HepG2 (cell line): ENCODE data around the gene ONECUT2. TPM values are rescaled to one million over a fixed set of nuclear protein-coding genes. Genes with fewer than 3 reads are reported as not detected.

ENCODE experiments used
- ATAC-seq: fragments of 200-7000 bp; cut with Tn5 transposase; 3 replicates; pipeline ENCODE4 v1.9.1; 2020; ENCODE audit warnings: mild to moderate bottlenecking, moderate library complexity
- BruUV-seq: library from RNA; stranded (reverse); fragments of 400-500 nt; replicated peaks from 2 replicates; lab custom pipeline; 2021; lab: Mats Ljungman, UMichigan
- CTCF ChIA-PET: fragments of 300-600 bp; formaldehyde crosslinking; extraction: SDS; loops from one replicate; lab custom pipeline; 2021; ENCODE audit warnings: low total read pairs, inconsistent platforms, low intra/inter-chr PET ratio; lab: Yijun Ruan, JAX
- POLR2A ChIA-PET: fragments of 350-600 bp; sonication (Branson Sonifier 250); formaldehyde crosslinking; loops from one replicate; lab custom pipeline; 2020; ENCODE audit warnings: antibody characterized with exemption, inconsistent platforms; lab: Yijun Ruan, JAX
- DNase-seq: peaks from one replicate; pipeline ENCODE4 v3.0.0-alpha.2; 2015; ENCODE audit warnings: low spot score
- FAIRE-seq: peaks from 3 replicates; lab custom pipeline; 2011; peaks lifted over from hg19 to GRCh38; lab: Jason Lieb, UNC
- H2AFZ ChIP-seq: one replicate; pipeline ENCODE4 v1.6.1; 2011; ENCODE audit warnings: low read length, inconsistent platforms
- H3K27ac ChIP-seq: fragments of 300-600 bp; 3 replicates; pipeline ENCODE4 v1.8.0; 2011; ENCODE audit warnings: mixed run types, mild to moderate bottlenecking, mixed read lengths, low read length, inconsistent platforms; ENCODE audit not compliant: insufficient read depth; ENCODE audit errors: extremely low read length
- H3K27me3 ChIP-seq, 2 experiments: fragments of 200-600 bp in 1 of 2; 2 replicates in 1 of 2; 3 replicates in 1 of 2; pipeline versions ENCODE4 v1.6.0 to v1.8.0; 2011; ENCODE audit warnings: low read length in 2 of 2, mild to moderate bottlenecking in 2 of 2, moderate library complexity in 2 of 2, inconsistent platforms in 1 of 2; ENCODE audit not compliant: insufficient read depth in 2 of 2, control insufficient read depth in 1 of 2
- H3K36me3 ChIP-seq, 2 experiments: fragments of 200-600 bp in 1 of 2; replicated peaks in 1 of 2; 2 replicates in 1 of 2; 3 replicates in 1 of 2; pipeline versions ENCODE4 v1.5.1 to v1.8.0; 2011; ENCODE audit warnings: low read length in 2 of 2, inconsistent platforms in 1 of 2; ENCODE audit not compliant: insufficient read depth in 2 of 2, control insufficient read depth in 1 of 2
- H3K4me1 ChIP-seq: 2 replicates; pipeline ENCODE4 v1.5.1; 2012; ENCODE audit warnings: low read length, inconsistent platforms; ENCODE audit not compliant: insufficient read depth
- H3K4me2 ChIP-seq: 2 replicates; pipeline ENCODE4 v1.6.0; 2011; ENCODE audit warnings: low read depth, low read length, inconsistent platforms
- H3K4me3 ChIP-seq, 3 experiments: fragments of 200-600 bp in 1 of 3; sonication (generic), shearing (Covaris generic) in 1 of 3; replicated peaks in 1 of 3; 2 replicates each; pipeline ENCODE4 v1.5.1; 2011 to 2016; ENCODE audit warnings: low read length in 3 of 3, inconsistent platforms in 2 of 3, low read depth in 2 of 3, mild to moderate bottlenecking in 2 of 3, control low read depth in 1 of 3, mixed read lengths in 1 of 3; ENCODE audit not compliant: insufficient read depth in 1 of 3
- H3K79me2 ChIP-seq: one replicate; pipeline ENCODE4 v1.6.1; 2011; ENCODE audit warnings: low read length, inconsistent platforms; ENCODE audit not compliant: insufficient read depth
- H3K9ac ChIP-seq: 2 replicates; pipeline ENCODE4 v1.6.0; 2011; ENCODE audit warnings: mild to moderate bottlenecking, low read depth, low read length, inconsistent platforms; ENCODE audit not compliant: insufficient read depth
- H3K9me3 ChIP-seq: 2 replicates; pipeline ENCODE4 v1.5.1; 2012; ENCODE audit warnings: mild to moderate bottlenecking, low read length
- H4K20me1 ChIP-seq: 2 replicates; pipeline ENCODE4 v1.6.0; 2011; ENCODE audit warnings: inconsistent platforms, mild to moderate bottlenecking, low read length, moderate library complexity; ENCODE audit not compliant: insufficient read depth
- ARHGAP35 ChIP-seq: sonication (generic); formaldehyde crosslinking; IDR thresholded peaks from 2 replicates; pipeline ENCODE4 v1.9.0; 2022; ENCODE audit warnings: mild to moderate bottlenecking, inconsistent platforms, moderate library complexity, missing genetic modification reagents, borderline replicate concordance
- DPF2 ChIP-seq: sonication (generic); formaldehyde crosslinking; IDR thresholded peaks from 2 replicates; pipeline ENCODE4 v1.4.0; 2020; ENCODE audit warnings: mild to moderate bottlenecking, low read depth, missing genetic modification reagents, borderline replicate concordance
- FOXA1 ChIP-seq, 2 experiments: fragments of 450-650 bp in 1 of 2; sonication (generic) in 1 of 2; formaldehyde crosslinking in 1 of 2; IDR thresholded peaks; 2 replicates each; pipeline versions ENCODE4 v1.4.0 to v1.6.1; 2016 to 2020; ENCODE audit warnings: missing genetic modification reagents in 1 of 2
- MIER2 ChIP-seq: IDR thresholded peaks from 2 replicates; pipeline ENCODE4 v1.6.1; 2016; ENCODE audit warnings: missing biosample characterization, missing genetic modification reagents
- MTA3 ChIP-seq: sonication (generic); formaldehyde crosslinking; IDR thresholded peaks from 2 replicates; pipeline ENCODE4 v1.4.0; 2020; ENCODE audit warnings: missing genetic modification reagents
- NAIF1 ChIP-seq: sonication (generic); formaldehyde crosslinking; IDR thresholded peaks from 2 replicates; pipeline ENCODE4 v1.5.0; 2020; ENCODE audit warnings: mild to moderate bottlenecking, missing genetic modification reagents, borderline replicate concordance
- POGZ ChIP-seq: sonication (generic); formaldehyde crosslinking; IDR thresholded peaks from 2 replicates; pipeline ENCODE4 v1.4.0; 2020; ENCODE audit warnings: mild to moderate bottlenecking, missing genetic modification reagents
- PRPF4 ChIP-seq: fragments of 200-400 bp; formaldehyde crosslinking; IDR thresholded peaks from 2 replicates; pipeline ENCODE4 v1.6.1; 2016; ENCODE audit warnings: low read length, low read depth; ENCODE audit not compliant: poor library complexity, severe bottlenecking
- THAP11 ChIP-seq: IDR thresholded peaks from 2 replicates; pipeline ENCODE4 v1.6.1; 2016; ENCODE audit warnings: missing biosample characterization, missing genetic modification reagents
- YY1 ChIP-seq: IDR thresholded peaks from 2 replicates; pipeline ENCODE4 v1.6.1; 2011; ENCODE audit warnings: low read length, low read depth, moderate library complexity, mild to moderate bottlenecking; ENCODE audit not compliant: insufficient read depth, insufficient replicate concordance
- ZSCAN31 ChIP-seq: sonication (generic); formaldehyde crosslinking; IDR thresholded peaks from 2 replicates; pipeline ENCODE4 v1.5.0; 2020; ENCODE audit warnings: low read depth, mild to moderate bottlenecking, missing genetic modification reagents
- WGBS: methylation state at CpG from one replicate; pipeline ENCODE4 v1.1.6; 2017; ENCODE audit warnings: low lambda C conversion rate; 5-methylcytosine and 5-hydroxymethylcytosine counted together
- in situ Hi-C: cut with HindIII; loops from 2 replicates; pipeline ENCODE4 v1.10.0; 2017; ENCODE audit warnings: low pct_unique_long_range_greater_than_20kb; ENCODE audit not compliant: extremely low pct_ligation_motif_present
- intact Hi-C: fragments of 100-400 bp; cut with micrococcal nuclease; formaldehyde crosslinking; loops from one replicate; pipeline ENCODE4 v1.10.0; 2022; ENCODE audit not compliant: unreplicated experiment
- polyA plus RNA-seq, 8 experiments: library from polyadenylated mRNA; depleted of rRNA in 3 of 8; stranded (reverse) in 7 of 8; unstranded in 1 of 8; fragments of >200 nt; fragmentation: Illumina TruSeq in 4 of 8; extraction: Trizol in 4 of 8; gene quantifications; 2 replicates each; pipeline versions ENCODE4 v1.2.1 to v1.2.3, GENCODE V29; 2011 to 2016; ENCODE audit warnings: low read depth in 4 of 8, missing spikeins in 1 of 8, mixed read lengths in 1 of 8; ENCODE audit not compliant: insufficient read depth in 1 of 8
- total RNA-seq, 5 experiments: library from RNA; depleted of rRNA; stranded (reverse); fragments of >200 nt; fragmentation: Illumina TruSeq; extraction: Trizol; gene quantifications; 2 replicates each; pipeline ENCODE4 v1.2.3, GENCODE V29; 2016; ENCODE audit warnings: low read depth in 1 of 5
- TF ChIP-seq, protein P1 (sequence below): sonication (generic); formaldehyde crosslinking; IDR thresholded peaks from 2 replicates; pipeline ENCODE4 v1.9.0; 2022; ENCODE audit warnings: low read depth, missing genetic modification reagents
- TF ChIP-seq, protein P2 (sequence below): sonication (generic); formaldehyde crosslinking; IDR thresholded peaks from 2 replicates; pipeline ENCODE4 v1.8.0; 2022; ENCODE audit warnings: mild to moderate bottlenecking, missing genetic modification reagents, moderate library complexity

ONECUT2 gene
- total and polyA plus RNA-seq, 2 of the 13 experiments (the other 11 are each of a cell fraction or from before 2014, with no cell fraction given), result 3.0 to 3.2 TPM

DNA sequence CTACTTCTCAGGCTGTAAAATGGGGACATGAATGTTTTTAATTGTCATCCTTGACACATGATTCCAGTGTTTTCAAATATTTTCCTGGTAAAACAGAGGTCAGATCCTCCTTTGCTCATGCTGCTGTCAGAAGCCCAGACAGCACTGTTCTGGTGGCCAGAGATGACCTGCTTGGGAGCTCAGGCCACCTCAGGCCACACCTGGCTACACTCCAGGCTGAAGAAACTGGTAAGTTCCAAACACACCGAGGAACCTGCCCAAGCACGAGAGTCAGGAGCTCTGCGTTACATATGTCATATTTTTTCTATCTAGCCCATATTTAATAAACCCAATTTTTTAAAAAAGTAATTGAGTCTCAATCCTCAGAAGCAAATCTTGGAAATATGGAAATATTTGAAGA is 103.4 kb downstream of the ONECUT2 start:
- BruUV-seq, result no TSS peak

More for the DNA sequence above, 103.4 kb downstream of the ONECUT2 start:
- Histone ChIP-seq H3K4me2 (no peak overlapping the region), H3K27ac (no peak overlapping the region), H4K20me1 (no peaks in the 10 kb centered on the region), H3K79me2 (no peaks in the 10 kb centered on the region), H3K27me3 (peaks cover 2 to 11% of the 10 kb centered on the region in 2 experiments; a peak in 2 of 5 replicates), H3K4me3 (no peak overlapping the region), H3K36me3 (no peaks in the 10 kb centered on the region), H3K9me3 (no peaks in the 10 kb centered on the region), H2AFZ (no peak overlapping the region), H3K4me1 (peaks cover 23% of the 10 kb centered on the region), H3K9ac (no peak overlapping the region)
- WGBS, result 34% methylated on average over 3 of the region's 3 CpGs
- intact Hi-C loops (no loop called here), in situ Hi-C loops (no loop called here)
- DNase-seq (no peak), FAIRE-seq (no peak), ATAC-seq (no peak)
- POLR2A ChIA-PET, result no interaction called here
- CTCF ChIA-PET, result no interaction called here
- TF ChIP-seq POGZ (CRISPR knock-in tag) (no peak), MTA3 (no peak), DPF2 (CRISPR knock-in tag) (no peak), ARHGAP35 (CRISPR knock-in tag) (no peak), THAP11 (CRISPR knock-in tag) (no peak), NAIF1 (CRISPR knock-in tag) (no peak), FOXA1 (IDR thresholded peaks at IDR 0.05) (no peak), FOXA1 (CRISPR knock-in tag; IDR thresholded peaks at IDR 0.05) (no peak), YY1 (no peak), ZSCAN31 (CRISPR knock-in tag) (no peak), MIER2 (no peak), PRPF4 (no peak)
- TF ChIP-seq, protein P1, sequence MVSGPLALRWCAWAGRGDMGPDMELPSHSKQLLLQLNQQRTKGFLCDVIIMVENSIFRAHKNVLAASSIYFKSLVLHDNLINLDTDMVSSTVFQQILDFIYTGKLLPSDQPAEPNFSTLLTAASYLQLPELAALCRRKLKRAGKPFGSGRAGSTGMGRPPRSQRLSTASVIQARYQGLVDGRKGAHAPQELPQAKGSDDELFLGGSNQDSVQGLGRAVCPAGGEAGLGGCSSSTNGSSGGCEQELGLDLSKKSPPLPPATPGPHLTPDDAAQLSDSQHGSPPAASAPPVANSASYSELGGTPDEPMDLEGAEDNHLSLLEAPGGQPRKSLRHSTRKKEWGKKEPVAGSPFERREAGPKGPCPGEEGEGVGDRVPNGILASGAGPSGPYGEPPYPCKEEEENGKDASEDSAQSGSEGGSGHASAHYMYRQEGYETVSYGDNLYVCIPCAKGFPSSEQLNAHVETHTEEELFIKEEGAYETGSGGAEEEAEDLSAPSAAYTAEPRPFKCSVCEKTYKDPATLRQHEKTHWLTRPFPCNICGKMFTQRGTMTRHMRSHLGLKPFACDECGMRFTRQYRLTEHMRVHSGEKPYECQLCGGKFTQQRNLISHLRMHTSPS (CRISPR knock-in tag), result no peak
- TF ChIP-seq, protein P2, sequence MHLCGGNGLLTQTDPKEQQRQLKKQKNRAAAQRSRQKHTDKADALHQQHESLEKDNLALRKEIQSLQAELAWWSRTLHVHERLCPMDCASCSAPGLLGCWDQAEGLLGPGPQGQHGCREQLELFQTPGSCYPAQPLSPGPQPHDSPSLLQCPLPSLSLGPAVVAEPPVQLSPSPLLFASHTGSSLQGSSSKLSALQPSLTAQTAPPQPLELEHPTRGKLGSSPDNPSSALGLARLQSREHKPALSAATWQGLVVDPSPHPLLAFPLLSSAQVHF (CRISPR knock-in tag), result no peak
